ENCODE results near the gene PABPN1L.

DNA sequence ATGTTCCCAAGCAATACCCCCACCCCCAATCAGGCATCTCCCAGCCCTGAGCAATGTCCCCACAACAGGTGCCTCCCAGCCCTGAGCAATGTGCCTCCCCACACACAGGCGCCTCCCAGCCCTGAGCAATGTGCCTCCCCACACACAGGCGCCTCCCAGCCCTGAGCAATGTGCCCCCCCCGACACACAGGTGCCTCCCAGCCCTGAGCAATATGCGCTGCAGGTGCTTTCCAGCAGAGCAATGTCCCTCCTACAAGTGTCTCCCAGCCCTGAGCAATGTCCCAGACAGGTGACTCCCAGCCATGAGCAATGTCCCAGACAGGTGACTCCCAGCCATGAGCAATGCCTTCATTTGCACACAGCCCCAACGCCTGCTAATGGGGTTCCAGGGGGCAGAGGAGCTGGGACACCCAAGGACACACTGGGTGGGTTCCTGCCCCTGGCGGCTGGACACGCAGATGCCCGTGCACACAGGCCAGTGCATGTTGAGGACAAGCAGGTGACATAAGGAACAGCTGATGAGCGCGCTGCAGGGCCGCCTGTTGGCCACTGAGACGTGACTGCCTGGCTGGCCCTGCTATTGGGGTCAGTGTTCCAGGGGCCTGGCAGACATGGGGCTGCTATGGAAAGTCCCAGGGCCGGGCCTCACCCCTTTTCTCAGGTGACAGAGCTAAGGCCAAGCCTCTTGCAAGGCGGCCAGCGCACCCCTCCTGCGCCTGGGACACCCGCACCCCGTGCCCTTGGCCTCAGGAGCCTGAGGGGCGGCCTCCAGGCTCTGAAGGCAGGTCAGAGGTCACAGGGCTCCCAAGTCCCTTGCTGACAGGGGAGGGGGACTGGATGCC is 26.9 kb upstream of the PABPN1L start:
- TF ChIP-seq POLR2A (IDR thresholded peaks at IDR 0.05; ENCODE audit: low read length) (no peak), GATA1 (IDR thresholded peaks at IDR 0.05; ENCODE audit: low read depth, low read length) (no peak)
